ENCODE data around the gene HOXD4.

- TF ChIP-seq, protein P1, sequence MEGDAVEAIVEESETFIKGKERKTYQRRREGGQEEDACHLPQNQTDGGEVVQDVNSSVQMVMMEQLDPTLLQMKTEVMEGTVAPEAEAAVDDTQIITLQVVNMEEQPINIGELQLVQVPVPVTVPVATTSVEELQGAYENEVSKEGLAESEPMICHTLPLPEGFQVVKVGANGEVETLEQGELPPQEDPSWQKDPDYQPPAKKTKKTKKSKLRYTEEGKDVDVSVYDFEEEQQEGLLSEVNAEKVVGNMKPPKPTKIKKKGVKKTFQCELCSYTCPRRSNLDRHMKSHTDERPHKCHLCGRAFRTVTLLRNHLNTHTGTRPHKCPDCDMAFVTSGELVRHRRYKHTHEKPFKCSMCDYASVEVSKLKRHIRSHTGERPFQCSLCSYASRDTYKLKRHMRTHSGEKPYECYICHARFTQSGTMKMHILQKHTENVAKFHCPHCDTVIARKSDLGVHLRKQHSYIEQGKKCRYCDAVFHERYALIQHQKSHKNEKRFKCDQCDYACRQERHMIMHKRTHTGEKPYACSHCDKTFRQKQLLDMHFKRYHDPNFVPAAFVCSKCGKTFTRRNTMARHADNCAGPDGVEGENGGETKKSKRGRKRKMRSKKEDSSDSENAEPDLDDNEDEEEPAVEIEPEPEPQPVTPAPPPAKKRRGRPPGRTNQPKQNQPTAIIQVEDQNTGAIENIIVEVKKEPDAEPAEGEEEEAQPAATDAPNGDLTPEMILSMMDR (IDR thresholded peaks at IDR 0.05), result no peak
- TF ChIP-seq EP300 (IDR thresholded peaks at IDR 0.05) (no peak), POLR2A (IDR thresholded peaks at IDR 0.05) (no peak)
These were observed 42.0 kb upstream of the HOXD4 start for GRCh38 chr2:176109192-176109901.

Data from gastroesophageal sphincter (tissue), 3 donors.